ENCODE measurements around the gene PCDH15.

- TF ChIP-seq, protein P1, sequence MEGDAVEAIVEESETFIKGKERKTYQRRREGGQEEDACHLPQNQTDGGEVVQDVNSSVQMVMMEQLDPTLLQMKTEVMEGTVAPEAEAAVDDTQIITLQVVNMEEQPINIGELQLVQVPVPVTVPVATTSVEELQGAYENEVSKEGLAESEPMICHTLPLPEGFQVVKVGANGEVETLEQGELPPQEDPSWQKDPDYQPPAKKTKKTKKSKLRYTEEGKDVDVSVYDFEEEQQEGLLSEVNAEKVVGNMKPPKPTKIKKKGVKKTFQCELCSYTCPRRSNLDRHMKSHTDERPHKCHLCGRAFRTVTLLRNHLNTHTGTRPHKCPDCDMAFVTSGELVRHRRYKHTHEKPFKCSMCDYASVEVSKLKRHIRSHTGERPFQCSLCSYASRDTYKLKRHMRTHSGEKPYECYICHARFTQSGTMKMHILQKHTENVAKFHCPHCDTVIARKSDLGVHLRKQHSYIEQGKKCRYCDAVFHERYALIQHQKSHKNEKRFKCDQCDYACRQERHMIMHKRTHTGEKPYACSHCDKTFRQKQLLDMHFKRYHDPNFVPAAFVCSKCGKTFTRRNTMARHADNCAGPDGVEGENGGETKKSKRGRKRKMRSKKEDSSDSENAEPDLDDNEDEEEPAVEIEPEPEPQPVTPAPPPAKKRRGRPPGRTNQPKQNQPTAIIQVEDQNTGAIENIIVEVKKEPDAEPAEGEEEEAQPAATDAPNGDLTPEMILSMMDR (IDR thresholded peaks at IDR 0.05; ENCODE audit: insufficient read depth, low read depth, low read length), result no peak
- no peak for TF ChIP-seq EZH2 (IDR thresholded peaks at IDR 0.05; ENCODE audit: insufficient read depth, low read length)
Observed at GRCh38 chr10:54837479-54837878, 36.4 kb upstream of the PCDH15 start.
